HL-60 (cell line): ENCODE results near the gene TMC6.
A peak's percentile ranks its signal among the peaks of the same experiment; 100 is the strongest.

Experiments used
- DNase-seq, 2 experiments: peaks; one replicate each; pipeline ENCODE4 v3.0.0-alpha.2; 2010 to 2020; ENCODE audit warnings: low read depth in 1 of 2, low spot score in 1 of 2
- H3K27ac ChIP-seq: fragments of 250-450 bp; sonication (Bioruptor Pico); replicated peaks from 2 replicates; pipeline ENCODE4 v1.5.1; 2020; ENCODE audit warnings: mild to moderate bottlenecking, moderate library complexity
- H3K27me3 ChIP-seq: fragments of 250-450 bp; sonication (Bioruptor Pico); 2 replicates; pipeline ENCODE4 v1.5.1; 2021; ENCODE audit warnings: mild to moderate bottlenecking, moderate library complexity; ENCODE audit not compliant: insufficient read depth, poor library complexity, severe bottlenecking
- H3K4me3 ChIP-seq: replicated peaks from 2 replicates; pipeline ENCODE4 v1.5.1; 2011; ENCODE audit warnings: mild to moderate bottlenecking, control low read depth, low read length; ENCODE audit not compliant: insufficient read depth
- CTCF ChIP-seq: IDR thresholded peaks from one replicate; pipeline ENCODE4 v1.5.1; 2011; ENCODE audit warnings: low read length, control low read depth, inconsistent platforms; ENCODE audit not compliant: insufficient read depth
- GABPA ChIP-seq: IDR thresholded peaks from 2 replicates; pipeline ENCODE4 v1.6.1; 2012; ENCODE audit warnings: low read depth
- POLR2AphosphoS5 ChIP-seq: IDR thresholded peaks from 2 replicates; pipeline ENCODE4 v1.6.1; 2012; ENCODE audit warnings: low read depth
- REST ChIP-seq: IDR thresholded peaks from 2 replicates; pipeline ENCODE4 v1.6.1; 2012; ENCODE audit warnings: low read depth; ENCODE audit not compliant: insufficient replicate concordance
- SPI1 ChIP-seq: IDR thresholded peaks from 2 replicates; pipeline ENCODE4 v1.6.1; 2012; ENCODE audit warnings: low read depth, mild to moderate bottlenecking, borderline replicate concordance

Gene TMC6

GRCh38 chr17:78144147-78144719 lies 15.7 kb upstream of the TMC6 start:
- peak; percentile 93 to 95 for DNase-seq
- Histone ChIP-seq H3K27ac (peak overlapping the region; percentile 52), H3K27me3 (no peaks in the 10 kb centered on the region), H3K4me3 (no peak overlapping the region)
- TF ChIP-seq POLR2AphosphoS5 (peak; percentile 74), SPI1 (peak; percentile 78), REST (no peak), GABPA (no peak), CTCF (no peak)

GRCh38 chr17:78143214-78144146 lies 14.9 kb upstream of the TMC6 start:
- no peak for TF ChIP-seq GABPA
- 0 out of 2 replicates have a peak, but pooled peaks have one; percentile 44 for TF ChIP-seq POLR2AphosphoS5
- no peak for TF ChIP-seq REST
- TF ChIP-seq CTCF = no peak
- no peak for TF ChIP-seq SPI1
- no peaks in the 10 kb centered on the region for H3K27me3 ChIP-seq
- H3K4me3 ChIP-seq = no peak overlapping the region
- peak overlapping the region; percentile 52 for H3K27ac ChIP-seq
- DNase-seq = no peak

- no peak overlapping the region for H3K27ac ChIP-seq
- no peak for DNase-seq
- no peaks in the 10 kb centered on the region for H3K27me3 ChIP-seq
- no peak overlapping the region for H3K4me3 ChIP-seq
- TF ChIP-seq POLR2AphosphoS5 (peak; percentile 57), CTCF (no peak)
Measured at GRCh38 chr17:78142119-78142861, 13.7 kb upstream of the TMC6 start.
